Ishikawa (cell line): ENCODE data around the gene OLR1.

ENCODE experiments used
- EP300 ChIP-seq: IDR thresholded peaks from 2 replicates; pipeline ENCODE4 v1.6.1; 2012; ENCODE audit warnings: borderline replicate concordance
- FOXM1 ChIP-seq: IDR thresholded peaks from 2 replicates; pipeline ENCODE4 v1.6.1; 2012; ENCODE audit warnings: low read depth, borderline replicate concordance
- NFIC ChIP-seq: IDR thresholded peaks from 2 replicates; pipeline ENCODE4 v1.6.1; 2012
- TEAD4 ChIP-seq: IDR thresholded peaks from 2 replicates; pipeline ENCODE4 v1.6.1; 2012
- TF ChIP-seq, protein P1 (sequence below): IDR thresholded peaks from 2 replicates; pipeline ENCODE4 v1.6.1; 2012; ENCODE audit warnings: low read depth, mild to moderate bottlenecking

DNA sequence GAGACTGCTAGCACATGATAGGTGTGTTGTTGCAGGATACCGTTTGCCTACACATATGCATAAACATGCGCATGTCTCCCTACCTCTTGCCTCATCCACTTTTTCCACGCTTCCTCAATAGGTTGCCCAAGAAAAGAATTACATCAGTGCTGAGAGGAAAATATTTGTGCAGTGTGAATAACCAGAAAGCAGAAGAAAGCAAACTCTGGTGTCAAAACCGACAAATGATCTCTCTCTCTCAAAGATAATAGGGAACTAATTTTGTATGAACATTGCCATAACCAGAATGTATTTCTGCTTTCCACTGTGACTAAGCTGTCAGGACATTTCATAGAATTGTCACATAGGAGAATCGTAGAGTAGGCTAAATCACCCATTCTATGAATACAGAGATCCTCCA is 43.2 kb downstream of the OLR1 start:
- no peak for TF ChIP-seq NFIC
- TF ChIP-seq FOXM1: no peak
- TF ChIP-seq, protein P1, sequence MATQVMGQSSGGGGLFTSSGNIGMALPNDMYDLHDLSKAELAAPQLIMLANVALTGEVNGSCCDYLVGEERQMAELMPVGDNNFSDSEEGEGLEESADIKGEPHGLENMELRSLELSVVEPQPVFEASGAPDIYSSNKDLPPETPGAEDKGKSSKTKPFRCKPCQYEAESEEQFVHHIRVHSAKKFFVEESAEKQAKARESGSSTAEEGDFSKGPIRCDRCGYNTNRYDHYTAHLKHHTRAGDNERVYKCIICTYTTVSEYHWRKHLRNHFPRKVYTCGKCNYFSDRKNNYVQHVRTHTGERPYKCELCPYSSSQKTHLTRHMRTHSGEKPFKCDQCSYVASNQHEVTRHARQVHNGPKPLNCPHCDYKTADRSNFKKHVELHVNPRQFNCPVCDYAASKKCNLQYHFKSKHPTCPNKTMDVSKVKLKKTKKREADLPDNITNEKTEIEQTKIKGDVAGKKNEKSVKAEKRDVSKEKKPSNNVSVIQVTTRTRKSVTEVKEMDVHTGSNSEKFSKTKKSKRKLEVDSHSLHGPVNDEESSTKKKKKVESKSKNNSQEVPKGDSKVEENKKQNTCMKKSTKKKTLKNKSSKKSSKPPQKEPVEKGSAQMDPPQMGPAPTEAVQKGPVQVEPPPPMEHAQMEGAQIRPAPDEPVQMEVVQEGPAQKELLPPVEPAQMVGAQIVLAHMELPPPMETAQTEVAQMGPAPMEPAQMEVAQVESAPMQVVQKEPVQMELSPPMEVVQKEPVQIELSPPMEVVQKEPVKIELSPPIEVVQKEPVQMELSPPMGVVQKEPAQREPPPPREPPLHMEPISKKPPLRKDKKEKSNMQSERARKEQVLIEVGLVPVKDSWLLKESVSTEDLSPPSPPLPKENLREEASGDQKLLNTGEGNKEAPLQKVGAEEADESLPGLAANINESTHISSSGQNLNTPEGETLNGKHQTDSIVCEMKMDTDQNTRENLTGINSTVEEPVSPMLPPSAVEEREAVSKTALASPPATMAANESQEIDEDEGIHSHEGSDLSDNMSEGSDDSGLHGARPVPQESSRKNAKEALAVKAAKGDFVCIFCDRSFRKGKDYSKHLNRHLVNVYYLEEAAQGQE: no peak
- TF ChIP-seq TEAD4: no peak
- TF ChIP-seq EP300: no peak
